Osteocyte (in vitro differentiated cells): ENCODE data around the gene COX7B2. TPM values are rescaled to one million over a fixed set of nuclear protein-coding genes. Genes with fewer than 3 reads are reported as not detected.

ENCODE experiments used
- DNase-seq: peaks from one replicate; pipeline ENCODE4 v3.0.0; 2021; ENCODE audit warnings: mixed read lengths; ENCODE audit not compliant: unreplicated experiment; ENCODE audit errors: extremely low spot score
- H3K27ac Mint-ChIP-seq: one replicate; pipeline ENCODE4 v1.8.0; 2021; ENCODE audit warnings: mild to moderate bottlenecking, mixed read lengths; ENCODE audit not compliant: unreplicated experiment
- H3K27me3 Mint-ChIP-seq: one replicate; pipeline ENCODE4 v1.8.0; 2021; ENCODE audit warnings: mixed read lengths; ENCODE audit not compliant: unreplicated experiment
- H3K36me3 Mint-ChIP-seq: one replicate; pipeline ENCODE4 v1.8.0; 2021; ENCODE audit warnings: mixed read lengths; ENCODE audit not compliant: unreplicated experiment
- H3K4me1 Mint-ChIP-seq: one replicate; pipeline ENCODE4 v1.8.0; 2021; ENCODE audit warnings: mixed read lengths; ENCODE audit not compliant: unreplicated experiment
- H3K4me3 Mint-ChIP-seq: one replicate; pipeline ENCODE4 v1.8.0; 2021; ENCODE audit warnings: mild to moderate bottlenecking, moderate library complexity, mixed read lengths; ENCODE audit not compliant: unreplicated experiment
- H3K9me3 Mint-ChIP-seq: one replicate; pipeline ENCODE4 v1.8.0; 2021; ENCODE audit warnings: mixed read lengths; ENCODE audit not compliant: unreplicated experiment
- long read RNA-seq: library from polyadenylated mRNA; unstranded; transcript quantifications from one replicate; pipeline ENCODE4 v2.0.0, GENCODE V29; 2021
- total RNA-seq: library from RNA; stranded (reverse); gene quantifications from 2 replicates; pipeline ENCODE4 v1.2.1, GENCODE V29; 2021
- TF ChIP-seq, protein P1 (sequence below): fragments of 200-600 bp; sonication (generic); IDR thresholded peaks from 2 replicates; pipeline ENCODE4 v1.5.0; 2021; ENCODE audit warnings: antibody characterized with exemption, mild to moderate bottlenecking, moderate library complexity

The COX7B2 gene, protein sequence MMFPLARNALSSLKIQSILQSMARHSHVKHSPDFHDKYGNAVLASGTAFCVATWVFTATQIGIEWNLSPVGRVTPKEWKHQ
- not detected in 2 replicates for total RNA-seq
- long read RNA-seq: 0 reads

DNA sequence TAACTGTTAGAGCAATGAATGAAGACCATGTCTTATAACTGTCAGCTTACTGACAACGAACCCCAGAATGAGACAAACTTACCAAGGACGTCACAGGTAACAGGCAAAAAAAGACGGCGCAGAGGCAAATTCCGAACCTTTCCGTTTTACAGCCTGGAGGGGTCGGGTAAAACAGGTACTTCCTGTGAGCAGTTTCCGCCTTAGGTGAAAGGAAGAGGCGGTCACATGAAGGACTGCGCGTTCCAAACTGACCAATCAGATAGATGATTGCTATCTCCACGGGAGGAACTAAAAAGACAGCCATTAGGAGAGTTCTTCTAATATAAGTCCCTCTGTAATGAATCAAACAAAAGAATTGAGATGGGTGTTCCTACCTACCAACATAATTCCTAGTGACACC, at the start of gene COX7B2:
Gene COX7B2 (minus strand): TSS at position 168 of the 400 bp plus-strand sequence. CDS start 174,053 bp downstream, outside the sequence.
- Mint-ChIP-seq H3K4me3 (no peak within 1 kb of the TSS), H3K4me1 (no peaks in the 10 kb centered on the region), H3K36me3 (no peaks in the 10 kb centered on the region), H3K27me3 (peaks cover 10% of the 10 kb centered on the region), H3K9me3 (no peaks in the 10 kb centered on the region), H3K27ac (no peak within 1 kb of the TSS)
- no peak for DNase-seq
- TF ChIP-seq, protein P1, sequence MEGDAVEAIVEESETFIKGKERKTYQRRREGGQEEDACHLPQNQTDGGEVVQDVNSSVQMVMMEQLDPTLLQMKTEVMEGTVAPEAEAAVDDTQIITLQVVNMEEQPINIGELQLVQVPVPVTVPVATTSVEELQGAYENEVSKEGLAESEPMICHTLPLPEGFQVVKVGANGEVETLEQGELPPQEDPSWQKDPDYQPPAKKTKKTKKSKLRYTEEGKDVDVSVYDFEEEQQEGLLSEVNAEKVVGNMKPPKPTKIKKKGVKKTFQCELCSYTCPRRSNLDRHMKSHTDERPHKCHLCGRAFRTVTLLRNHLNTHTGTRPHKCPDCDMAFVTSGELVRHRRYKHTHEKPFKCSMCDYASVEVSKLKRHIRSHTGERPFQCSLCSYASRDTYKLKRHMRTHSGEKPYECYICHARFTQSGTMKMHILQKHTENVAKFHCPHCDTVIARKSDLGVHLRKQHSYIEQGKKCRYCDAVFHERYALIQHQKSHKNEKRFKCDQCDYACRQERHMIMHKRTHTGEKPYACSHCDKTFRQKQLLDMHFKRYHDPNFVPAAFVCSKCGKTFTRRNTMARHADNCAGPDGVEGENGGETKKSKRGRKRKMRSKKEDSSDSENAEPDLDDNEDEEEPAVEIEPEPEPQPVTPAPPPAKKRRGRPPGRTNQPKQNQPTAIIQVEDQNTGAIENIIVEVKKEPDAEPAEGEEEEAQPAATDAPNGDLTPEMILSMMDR: no peak

DNA sequence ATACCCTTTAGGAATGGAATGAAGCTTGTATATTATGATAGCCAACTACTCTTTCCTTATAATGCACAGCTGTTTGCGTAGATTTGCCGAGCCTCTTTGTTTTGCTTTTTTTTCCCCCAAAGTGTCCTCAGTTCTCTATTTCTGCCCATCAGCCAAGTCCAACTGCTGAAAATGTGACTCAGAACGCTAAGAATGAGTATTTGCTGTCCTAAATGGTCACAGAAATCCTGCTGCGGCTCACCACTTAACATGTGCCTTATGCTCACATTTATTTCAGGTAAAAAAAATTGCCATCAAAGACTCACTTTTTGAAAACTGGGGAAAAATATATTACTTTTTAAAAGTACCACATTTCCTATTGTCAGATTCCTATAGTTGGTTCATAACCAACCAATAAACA, 47.4 kb upstream of the COX7B2 start:
- TF ChIP-seq, protein P1: no peak
- H3K27ac Mint-ChIP-seq: no peak overlapping the region
- H3K27me3 Mint-ChIP-seq: peaks cover 27% of the 10 kb centered on the region
- no peaks in the 10 kb centered on the region for H3K36me3 Mint-ChIP-seq
- DNase-seq: no peak
- no peak overlapping the region for H3K4me3 Mint-ChIP-seq
- no peaks in the 10 kb centered on the region for H3K4me1 Mint-ChIP-seq
- no peaks in the 10 kb centered on the region for H3K9me3 Mint-ChIP-seq

DNA sequence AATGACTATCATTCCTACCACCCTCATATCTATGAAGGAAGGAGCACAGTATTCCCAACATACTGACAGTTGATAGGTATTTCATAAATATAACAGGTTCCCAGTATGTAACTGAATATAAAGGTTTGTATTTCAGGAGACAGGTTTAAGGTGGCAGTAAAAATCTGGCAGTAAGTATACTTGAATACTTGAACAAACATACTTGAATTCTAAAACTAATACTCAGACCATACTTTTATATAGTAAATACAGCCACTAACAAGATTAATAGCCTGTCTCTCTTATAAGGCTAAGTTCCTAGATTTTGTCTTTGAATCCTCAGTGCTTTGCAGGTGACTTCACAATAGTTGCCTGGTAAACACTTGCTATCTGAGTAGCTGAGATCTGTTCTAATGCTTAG, 46.6 kb upstream of the COX7B2 start:
- Mint-ChIP-seq H3K9me3 (no peaks in the 10 kb centered on the region), H3K4me3 (no peak overlapping the region), H3K27me3 (peaks cover 23% of the 10 kb centered on the region), H3K36me3 (no peaks in the 10 kb centered on the region), H3K27ac (no peak overlapping the region), H3K4me1 (no peaks in the 10 kb centered on the region)
- DNase-seq: no peak
- TF ChIP-seq, protein P1: no peak

GRCh38 chr4:46954643-46955042, 45.6 kb upstream of the COX7B2 start:
- Mint-ChIP-seq H3K4me1 (no peaks in the 10 kb centered on the region), H3K36me3 (no peaks in the 10 kb centered on the region), H3K27ac (no peak overlapping the region), H3K4me3 (no peak overlapping the region), H3K27me3 (peaks cover 23% of the 10 kb centered on the region), H3K9me3 (no peaks in the 10 kb centered on the region)
- DNase-seq: no peak
- TF ChIP-seq, protein P1: no peak

- DNase-seq: no peak
Observed at GRCh38 chr4:46953564-46953963, 44.5 kb upstream of the COX7B2 start.

More at GRCh38 chr4:46953564-46953963, 44.5 kb upstream of the COX7B2 start:
- Mint-ChIP-seq H3K36me3 (no peaks in the 10 kb centered on the region), H3K9me3 (no peaks in the 10 kb centered on the region), H3K4me3 (no peak overlapping the region), H3K27ac (no peak overlapping the region), H3K4me1 (no peaks in the 10 kb centered on the region), H3K27me3 (peaks cover 17% of the 10 kb centered on the region)
- TF ChIP-seq, protein P1: no peak
